GM21576 (cell line): Measurements from ENCODE around the gene LRRC1.

Experiments used
- ATAC-seq: cut with Tn5 transposase; IDR thresholded peaks from one replicate; pipeline ENCODE4 v1.9.1; 2021; ENCODE audit warnings: mild to moderate bottlenecking, moderate library complexity; ENCODE audit not compliant: unreplicated experiment

LRRC1 gene

DNA sequence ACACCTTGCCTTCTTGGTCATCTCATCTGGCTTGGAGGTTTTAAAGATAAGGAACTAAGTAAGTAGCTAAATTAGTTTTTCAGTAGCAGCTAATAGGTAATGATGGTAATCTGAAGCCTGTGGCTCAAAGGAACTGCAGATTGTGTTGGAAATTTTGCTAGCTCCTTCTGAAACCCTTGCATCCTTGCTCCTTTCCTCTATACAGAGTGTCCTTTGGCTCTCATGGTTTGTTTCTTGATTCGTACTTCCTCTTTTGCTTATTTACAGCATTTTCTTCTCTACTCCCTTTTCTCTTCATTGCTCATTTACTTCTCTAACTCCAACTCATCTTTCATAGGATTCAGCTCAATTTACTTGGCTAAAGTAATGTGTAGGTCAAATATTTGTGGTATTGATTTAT is 19.0 kb downstream of the LRRC1 start:
- no peak for ATAC-seq

DNA sequence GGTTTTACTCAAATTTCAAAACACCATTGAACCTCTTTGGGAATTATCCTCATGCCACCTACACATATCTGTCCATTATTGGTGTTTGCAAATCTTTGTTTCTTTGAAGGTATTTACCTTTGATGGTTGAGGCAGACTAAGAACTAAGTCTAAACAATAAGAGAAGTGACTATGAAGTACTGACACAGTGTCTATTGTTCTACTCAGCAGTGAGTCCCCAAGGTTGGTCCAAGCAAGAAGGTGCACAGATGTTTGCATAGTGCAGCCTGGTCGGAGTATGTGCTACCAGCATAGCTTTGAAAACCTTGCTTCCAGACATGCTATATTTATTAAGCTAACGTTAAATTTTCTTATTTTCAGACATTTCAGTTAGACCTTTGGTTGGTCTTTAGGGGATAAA is 19.5 kb downstream of the LRRC1 start:
- ATAC-seq = no peak

DNA sequence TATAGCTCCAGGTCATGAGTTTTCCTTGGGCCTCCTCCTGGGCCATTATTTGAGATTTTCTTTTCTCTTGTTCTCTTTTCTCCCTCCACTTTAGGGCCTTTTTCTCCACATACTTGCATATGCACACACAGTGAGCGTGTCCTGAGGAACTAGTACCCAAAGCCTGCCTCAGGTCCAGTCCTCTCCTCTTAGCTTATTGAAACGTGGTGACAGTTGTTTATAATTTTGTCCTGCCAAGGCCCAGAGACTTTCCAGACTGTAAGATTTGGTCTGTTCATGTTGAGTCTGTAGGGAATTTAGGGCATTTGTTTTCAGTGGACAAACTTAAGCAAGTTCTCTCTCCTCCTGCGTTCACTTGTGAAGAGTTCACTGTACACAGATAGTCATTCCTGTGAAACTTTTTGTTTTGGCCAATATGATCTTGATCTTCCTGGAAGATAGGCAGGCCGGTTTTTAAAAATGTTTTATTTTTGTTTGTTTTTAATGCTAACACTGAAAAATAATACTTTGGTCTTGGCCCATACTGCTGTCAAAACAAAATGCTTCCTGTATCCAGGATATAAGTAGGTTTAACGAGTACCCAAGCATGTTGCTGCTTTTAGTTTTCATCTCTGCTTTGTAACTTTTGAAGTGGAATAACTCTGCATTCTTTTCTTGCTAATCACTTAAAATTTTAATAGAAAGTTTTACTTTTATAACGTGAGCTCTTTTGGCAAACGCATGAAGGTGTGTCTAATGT is 20.7 kb downstream of the LRRC1 start:
- no peak for ATAC-seq

DNA sequence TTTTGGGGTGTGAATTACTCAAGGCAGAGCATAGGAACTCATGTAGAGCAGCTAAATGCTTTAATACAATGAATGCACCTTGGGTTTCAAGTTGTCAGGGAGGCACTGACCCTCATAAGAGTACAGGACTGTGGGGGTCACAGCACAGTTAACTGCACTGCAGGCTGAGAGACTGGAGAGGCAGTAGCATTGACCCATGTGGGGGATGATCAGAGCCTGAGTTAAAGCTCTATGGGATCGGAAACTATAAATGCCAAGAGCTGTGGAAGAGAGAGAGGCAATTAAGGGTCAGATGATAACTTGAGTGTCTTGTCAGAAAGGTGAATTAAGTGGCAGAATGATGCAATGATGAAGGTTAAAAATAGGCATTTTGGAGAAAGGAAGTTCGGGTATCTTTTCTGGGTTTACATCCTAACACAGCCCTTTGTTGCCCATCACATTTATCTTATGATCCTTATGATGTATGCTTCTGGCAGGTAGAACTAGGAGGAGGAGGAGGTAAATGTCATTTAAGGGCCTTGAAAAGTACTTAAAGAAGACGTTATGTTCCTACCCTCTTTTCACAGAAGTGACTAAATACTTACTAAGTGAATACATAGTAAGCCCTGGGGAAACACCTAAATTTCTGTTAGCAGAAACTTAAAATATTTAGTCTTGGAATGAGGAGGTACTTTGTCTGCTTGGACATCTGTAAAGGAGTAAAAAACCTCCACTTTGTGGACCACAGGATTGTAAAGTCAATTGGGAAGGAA is 24.2 kb downstream of the LRRC1 start:
- no peak for ATAC-seq

DNA sequence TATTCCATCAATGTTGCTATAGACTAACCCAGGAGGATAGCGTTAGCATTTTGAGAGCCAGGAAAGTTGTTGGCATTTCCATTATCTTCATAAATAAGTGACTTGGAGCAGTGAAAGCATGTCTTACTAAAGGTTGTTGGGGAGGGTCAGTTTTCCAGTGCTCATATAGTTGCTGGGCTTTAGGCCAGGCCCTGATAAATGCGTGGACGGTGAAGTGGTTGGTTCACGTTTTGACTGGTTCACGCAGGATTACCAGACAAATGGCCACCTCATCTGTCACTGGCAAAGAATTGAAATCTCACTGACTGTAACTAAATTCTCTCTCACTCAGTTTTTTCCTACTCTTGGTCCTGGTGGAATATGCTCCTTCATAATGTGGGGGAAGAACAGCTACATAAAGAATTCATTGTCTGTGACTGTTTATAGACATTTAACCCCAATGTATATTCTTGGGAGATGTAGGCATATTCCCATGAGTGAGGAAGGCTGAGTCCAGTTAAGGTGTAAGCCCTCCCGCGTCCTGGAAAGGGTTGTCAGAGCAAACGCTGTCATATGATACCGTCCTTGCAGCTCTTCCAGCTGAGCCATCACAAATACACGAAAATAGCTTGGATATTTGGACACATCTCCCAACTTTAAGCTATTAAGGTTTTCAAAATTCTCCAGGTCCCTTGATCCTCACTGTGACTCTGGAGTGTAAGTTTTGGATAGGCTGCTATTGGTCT is 27.8 kb downstream of the LRRC1 start:
- no peak for ATAC-seq

DNA sequence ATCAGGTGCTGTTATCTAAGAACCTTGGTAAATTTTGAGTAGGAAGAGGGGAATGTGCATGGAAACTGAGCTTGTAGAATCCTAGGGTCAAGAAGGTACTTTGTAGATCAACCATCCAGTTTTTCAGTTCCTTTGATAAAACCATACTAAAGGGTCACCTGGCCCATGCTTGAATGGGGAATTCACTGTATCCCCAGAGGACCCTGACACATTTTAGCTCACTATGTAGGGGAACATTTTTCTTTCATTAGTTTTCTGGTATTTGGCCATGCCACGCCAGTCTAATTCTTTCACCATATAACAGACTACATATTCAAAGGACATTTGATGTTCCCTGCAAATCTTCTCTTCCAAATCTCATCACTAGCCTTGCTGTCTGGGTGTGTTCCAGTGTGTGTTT is 29.9 kb downstream of the LRRC1 start:
- ATAC-seq = no peak

DNA sequence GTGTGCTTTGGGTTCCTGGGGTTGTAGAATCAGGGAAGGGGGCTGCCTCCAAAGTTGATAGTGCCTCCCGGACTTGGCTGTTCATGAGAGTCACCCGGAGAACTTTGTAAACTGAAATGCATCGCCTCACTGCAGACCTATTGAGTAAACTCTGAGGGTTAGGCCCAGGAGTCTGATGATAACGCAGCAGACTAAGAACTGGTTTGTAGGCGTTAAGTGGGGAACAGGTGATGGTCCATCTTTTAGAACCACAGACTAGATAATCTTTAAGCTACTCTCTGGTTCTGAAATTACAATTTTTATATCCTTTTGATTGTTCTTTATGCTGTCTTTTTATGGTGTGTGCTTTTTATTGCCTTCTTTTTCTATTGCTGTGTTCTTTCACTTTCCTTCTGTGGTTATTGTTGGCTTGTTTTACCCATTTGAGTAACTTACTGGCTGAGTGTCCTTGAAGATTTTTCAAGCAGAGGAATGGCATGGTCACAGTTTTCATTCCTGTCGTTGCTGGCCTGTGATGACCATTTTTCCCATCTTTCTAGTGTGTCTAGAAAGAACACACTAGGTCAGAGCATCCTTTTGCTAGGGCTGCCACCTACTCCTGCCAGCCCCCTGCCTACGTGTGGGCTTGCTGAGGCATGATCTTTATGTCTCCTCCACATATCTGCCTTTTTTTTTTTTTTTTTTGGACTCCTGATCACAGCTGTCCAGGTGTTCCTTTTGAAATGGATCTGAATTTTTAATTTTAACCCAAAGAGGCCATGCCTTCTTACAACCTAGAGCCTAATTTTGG is 30.9 kb downstream of the LRRC1 start:
- ATAC-seq = no peak

DNA sequence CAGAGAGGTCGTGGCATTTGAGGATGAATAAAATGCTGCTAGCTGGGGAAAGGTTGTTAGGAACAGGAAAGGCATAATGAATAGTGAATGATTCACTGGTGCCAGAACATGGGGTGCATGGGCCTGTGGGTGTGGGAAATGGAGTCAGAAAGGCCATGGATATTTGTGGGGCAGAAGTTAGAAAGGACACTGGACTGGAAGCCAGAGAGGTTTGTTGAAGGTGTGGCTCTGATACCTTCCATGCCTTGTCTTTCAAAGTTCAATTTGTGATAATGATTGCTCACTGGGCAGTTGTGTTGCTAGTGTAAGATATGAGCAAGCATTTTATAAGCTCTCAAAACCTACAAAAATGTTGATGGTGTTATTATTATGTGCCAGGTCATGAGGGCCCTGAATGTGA is 32.7 kb downstream of the LRRC1 start:
- ATAC-seq = no peak

DNA sequence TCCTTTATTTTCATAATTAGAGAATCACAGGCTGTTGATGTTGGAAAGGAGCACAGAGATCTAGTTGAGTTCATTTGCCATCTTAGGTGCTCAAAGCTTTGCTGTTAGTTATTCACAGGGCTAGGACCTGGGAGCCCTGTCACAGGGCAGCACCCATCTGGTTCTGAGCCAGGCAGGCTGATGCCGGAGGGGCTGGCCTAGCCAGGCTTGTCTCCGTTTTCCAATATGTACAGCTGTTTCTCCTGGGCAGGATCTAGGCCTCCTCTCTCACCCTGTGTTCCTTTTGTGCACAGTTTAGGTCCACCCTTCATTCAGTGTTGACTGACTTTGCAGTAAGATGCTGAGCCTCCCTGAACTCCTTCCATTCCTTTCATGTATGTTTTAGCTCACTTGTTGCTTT is 33.4 kb downstream of the LRRC1 start:
- ATAC-seq = no peak

DNA sequence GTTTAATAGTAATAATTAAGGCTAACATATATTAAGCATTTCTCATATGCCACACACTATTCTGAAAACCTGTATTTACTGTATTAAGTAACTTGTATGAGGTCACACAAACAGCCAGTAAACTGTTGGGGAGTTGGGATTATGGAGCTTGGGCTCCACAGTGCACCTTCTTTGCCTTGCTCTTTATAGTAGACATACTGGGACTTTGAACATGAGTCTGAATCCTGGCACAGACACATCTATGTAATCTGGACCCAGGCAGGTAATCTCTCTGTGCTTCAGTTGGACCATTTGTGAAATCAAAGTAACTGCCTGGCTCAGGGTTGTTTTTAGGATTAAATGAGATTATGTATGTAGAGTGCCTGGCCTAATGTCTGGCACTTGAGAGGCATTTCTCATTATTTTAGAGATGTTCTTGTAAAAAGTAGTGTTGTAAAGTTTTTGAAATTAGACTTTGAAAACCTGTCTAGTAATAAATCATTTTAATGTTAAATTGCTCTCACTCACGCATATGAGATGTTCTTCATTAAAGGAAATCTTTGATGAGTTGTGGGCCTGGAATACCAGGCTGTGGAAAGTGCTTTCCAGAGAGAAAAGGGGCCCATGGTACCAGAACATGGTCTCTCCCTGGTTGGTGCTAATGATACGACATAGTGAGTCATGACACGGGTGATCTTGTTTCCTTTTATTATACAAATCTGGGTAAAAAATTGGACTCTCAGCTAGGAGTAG is 34.3 kb downstream of the LRRC1 start:
- no peak for ATAC-seq

DNA sequence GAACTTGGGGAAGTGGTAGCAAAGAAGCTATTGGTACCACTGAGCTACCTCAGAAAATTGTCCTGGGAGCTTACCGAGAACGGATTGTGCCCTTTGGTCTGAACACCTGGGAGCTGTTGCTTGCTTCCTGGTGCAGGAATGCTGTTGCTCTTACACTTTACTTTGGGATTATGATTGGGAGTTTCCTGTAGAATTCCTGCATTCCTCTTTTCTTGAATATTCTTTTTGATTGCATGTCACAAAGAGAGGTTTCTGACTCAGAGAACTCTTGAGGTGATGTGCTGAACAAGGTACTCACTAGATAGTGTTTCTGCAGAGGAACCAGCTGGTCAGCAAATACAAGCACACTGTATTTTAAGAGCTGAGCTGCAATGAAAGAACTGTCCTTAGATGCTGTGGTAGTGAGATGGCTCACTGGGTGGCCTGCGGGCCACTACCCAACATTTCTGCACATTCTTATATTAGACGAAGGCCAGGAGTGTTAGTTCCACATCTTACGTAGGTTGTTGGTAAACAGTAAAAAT is 35.0 kb downstream of the LRRC1 start:
- no peak for ATAC-seq

DNA sequence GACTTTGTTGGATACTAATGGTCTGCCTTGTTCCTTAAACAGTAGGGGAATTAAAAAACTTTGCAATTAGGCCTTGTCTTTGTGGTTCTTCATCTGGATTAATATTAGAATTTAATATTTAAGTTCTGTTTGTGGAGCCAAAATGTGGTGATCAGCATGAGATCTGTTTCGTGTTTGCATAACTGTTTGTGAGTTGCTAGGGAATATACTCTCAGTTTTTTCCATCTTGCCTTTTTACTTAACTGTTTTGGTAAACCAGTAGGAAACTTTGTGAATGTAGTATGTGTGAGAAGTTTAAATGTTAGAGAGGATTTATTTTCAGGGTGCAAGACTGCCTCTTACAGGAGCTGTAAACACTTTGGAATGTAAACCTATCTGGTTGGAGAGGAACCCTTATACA is 35.6 kb downstream of the LRRC1 start:
- ATAC-seq = no peak

DNA sequence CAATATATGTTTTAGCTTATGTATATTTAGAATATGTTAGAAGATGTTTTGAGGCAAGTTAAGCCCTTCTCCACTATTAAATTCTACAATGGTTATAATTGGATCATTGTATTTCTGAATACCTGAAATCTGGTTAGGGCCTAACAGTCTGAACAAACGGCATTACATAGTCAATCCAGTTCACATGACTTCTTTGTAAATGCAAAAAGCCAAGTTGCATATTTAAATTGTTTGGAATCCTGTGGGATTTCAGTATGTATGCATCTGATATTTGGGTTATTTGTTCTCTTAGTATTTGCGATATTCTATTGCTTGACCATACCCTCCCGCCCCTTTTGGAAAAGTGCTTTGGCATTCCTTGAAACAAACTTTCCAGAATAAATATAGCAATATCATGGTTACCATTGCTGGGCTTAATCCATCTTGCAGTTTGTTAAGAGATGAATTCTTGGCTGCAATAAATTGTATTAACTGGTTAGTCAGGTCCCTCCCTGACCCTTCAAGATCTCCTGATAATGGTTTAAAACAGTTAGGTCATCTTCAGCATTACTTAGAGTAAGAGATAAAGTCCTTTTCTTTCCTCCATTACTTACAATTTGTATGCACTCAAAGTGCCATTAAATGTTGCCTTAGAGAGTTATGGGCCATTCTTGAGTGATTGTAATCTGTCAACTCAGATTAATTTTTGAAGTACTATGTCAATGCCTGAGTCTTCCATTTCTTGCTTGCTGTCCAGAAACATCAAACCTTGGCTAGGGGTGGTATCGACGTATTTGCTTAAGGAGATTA is 36.5 kb downstream of the LRRC1 start:
- no peak for ATAC-seq

DNA sequence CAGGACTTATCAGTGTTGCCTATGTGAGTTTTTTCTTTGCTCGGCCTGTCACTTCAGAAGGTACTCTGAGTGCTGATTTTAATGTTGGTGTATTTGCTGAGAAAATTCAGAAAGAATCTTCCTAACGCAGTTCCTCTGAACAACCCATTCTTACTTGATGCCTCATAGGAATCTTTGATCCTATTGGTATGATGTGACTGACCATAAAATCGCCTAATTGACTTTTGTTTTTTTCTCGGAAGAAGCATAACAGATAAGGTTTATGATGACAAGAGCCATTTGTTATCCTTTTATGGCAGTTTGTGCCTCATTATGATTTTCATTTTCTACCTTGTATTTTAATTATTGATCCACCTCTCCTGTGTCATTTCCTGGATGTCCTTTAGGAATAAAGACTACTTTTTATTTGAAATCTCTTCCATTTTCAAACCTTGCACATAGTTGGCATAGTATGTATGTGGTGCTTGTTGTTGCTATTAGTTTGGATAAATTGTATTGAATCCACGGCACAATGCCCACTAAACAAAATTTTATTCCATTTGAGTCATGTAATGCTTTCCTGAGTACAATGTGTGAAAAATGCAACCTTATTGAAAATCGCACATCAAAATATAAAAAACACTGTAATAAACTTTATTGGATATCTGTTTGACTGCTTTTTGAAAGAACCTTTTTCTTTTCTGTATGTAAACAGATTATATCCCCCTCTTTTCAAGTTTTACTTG is 37.3 kb downstream of the LRRC1 start:
- ATAC-seq = no peak

DNA sequence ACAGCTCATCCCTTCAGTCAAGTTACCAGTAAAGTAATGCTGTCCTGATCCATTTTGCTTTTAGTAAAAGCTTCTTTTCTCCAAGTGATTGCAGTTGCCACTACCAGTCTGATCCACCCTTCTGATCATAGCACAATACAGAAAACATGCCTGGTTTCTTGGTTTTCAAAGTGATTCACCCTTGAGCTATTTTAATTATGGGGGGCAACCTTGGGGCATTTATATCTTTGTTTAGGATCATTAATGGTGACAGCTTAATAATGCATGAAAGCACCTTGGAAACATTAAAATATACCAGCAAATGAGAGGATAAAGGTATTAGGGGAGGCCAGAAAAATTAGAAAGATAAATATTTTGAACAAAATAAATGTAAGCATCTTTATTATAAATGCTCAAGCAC is 38.4 kb downstream of the LRRC1 start:
- ATAC-seq = no peak

DNA sequence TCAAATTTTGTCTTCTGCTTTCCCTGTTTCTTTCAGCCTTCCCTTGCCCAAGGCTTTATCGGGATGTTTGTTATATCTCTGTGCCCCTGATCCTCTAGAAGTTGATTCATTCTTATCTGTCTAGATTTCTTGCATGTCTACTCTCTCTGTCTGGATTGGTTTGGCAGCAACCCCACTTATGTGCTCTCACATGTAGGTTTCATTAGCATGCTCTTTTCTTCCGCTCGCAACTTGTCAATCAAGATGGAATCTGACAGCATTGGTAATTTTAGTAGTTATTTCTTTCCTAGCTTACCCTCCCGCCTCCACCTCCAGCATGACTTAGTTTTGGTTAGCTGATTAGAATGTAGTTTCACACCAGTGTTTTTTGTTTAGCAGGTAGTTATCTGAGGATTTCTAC is 39.3 kb downstream of the LRRC1 start:
- no peak for ATAC-seq

DNA sequence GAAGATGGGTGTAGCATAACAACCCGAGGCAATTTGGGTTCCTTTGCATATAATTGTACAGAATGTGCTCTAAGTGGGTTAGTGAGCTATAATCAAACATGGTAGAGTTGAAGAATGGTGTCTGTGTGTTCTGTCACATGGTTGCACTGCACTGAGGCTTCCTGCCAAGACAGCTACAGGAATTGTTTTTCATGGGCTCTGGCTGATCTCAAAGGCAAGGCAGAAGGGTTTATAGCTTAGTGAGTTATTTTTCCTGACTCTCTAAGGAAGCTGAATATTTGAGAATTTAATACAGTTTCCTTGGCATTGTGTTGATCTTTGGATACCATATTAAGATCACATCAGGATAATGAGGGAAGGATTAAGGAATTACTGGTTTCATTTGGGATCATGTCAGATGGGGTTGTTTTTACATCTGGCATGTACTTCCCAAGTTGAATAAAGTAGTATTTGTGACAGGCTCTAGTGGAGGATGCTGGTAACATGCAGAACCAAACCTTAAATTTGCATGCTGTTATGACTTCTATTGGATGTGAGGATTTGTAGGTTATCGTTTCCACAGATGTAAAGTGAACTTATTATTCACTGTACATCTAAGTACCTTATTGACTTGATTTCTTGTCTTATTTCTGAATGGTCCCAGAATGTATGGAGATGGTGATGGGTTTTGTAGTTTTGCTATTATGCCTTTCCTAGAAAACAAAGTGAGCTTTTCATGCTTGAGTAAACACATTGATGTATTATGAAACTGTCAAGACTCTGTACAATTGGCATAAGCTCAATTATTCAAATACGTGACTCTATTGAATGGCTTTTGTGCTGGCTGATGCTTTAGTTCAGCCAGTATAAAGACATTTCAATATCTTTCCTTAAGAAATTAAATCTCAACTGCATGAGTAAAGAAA is 43.3 kb downstream of the LRRC1 start:
- ATAC-seq = no peak

DNA sequence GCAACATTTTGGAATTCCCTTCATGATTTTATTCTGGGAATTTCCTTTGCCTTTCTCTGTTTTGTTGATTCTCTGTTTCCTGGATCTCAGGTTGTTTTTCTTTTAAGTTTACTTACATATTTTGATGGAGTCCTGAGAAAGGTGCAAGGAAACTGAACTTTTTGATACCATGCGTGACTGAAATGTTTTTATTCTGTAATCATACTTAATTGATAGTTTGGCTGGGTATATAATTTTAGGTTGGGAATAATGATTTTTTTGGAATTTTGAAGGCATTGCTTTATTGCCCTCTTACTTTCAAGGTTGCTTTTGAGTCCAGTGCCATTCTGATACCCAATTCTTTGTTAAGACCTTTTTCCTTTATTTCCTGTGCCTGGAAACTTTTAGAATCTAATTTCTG is 45.2 kb downstream of the LRRC1 start:
- ATAC-seq = no peak
